PC-3 (cell line): Measurements from ENCODE around the gene OPN1SW. TPM values are rescaled to one million over a fixed set of nuclear protein-coding genes. Genes with fewer than 3 reads are reported as not detected.

ENCODE experiments used
- ATAC-seq: fragments of 200-7000 bp; cut with Tn5 transposase; 2 replicates; pipeline ENCODE4 v1.9.1; 2020; ENCODE audit warnings: mild to moderate bottlenecking, moderate library complexity
- BruUV-seq: library from RNA; stranded (reverse); fragments of 400-500 nt; replicated peaks from 2 replicates; lab custom pipeline; 2021; lab: Mats Ljungman, UMichigan
- CTCF ChIA-PET: fragments of 300-600 bp; sonication (Branson Sonifier 250); formaldehyde crosslinking; loops from one replicate; lab custom pipeline; 2022; ENCODE audit warnings: antibody characterized with exemption; lab: Charles Lee
- POLR2A ChIA-PET: fragments of 300-600 bp; sonication (Branson Sonifier 250); formaldehyde crosslinking; loops from one replicate; lab custom pipeline; 2022; ENCODE audit warnings: antibody characterized with exemption; ENCODE audit not compliant: unreplicated experiment; lab: Charles Lee
- DNase-seq: peaks from one replicate; pipeline ENCODE4 v3.0.0-alpha.2; 2015
- H2AFZ ChIP-seq: fragments of 300-600 bp; sonication (generic); 2 replicates; pipeline ENCODE4 v1.6.0; 2016; ENCODE audit warnings: antibody characterized with exemption, low read length
- H3F3A ChIP-seq: fragments of 300-600 bp; sonication (generic); one replicate; pipeline ENCODE4 v1.6.0; 2017; ENCODE audit warnings: antibody characterized with exemption, low read length, control low read depth, mild to moderate bottlenecking; ENCODE audit not compliant: unreplicated experiment
- H3K27ac ChIP-seq: fragments of 300-600 bp; sonication (generic); 2 replicates; pipeline ENCODE4 v1.5.1; 2016; ENCODE audit warnings: mild to moderate bottlenecking, low read length
- H3K27me3 ChIP-seq: fragments of 300-600 bp; sonication (generic); 2 replicates; pipeline ENCODE4 v1.6.1; 2016; ENCODE audit warnings: low read length, mixed read lengths
- H3K36me3 ChIP-seq: fragments of 300-600 bp; sonication (generic); 2 replicates; pipeline ENCODE4 v1.6.1; 2016; ENCODE audit warnings: low read depth, mixed run types, low read length, mixed read lengths
- H3K4me1 ChIP-seq: fragments of 300-600 bp; sonication (generic); 2 replicates; pipeline ENCODE4 v1.5.1; 2016; ENCODE audit warnings: low read length; ENCODE audit not compliant: insufficient read depth
- H3K4me2 ChIP-seq: fragments of 300-600 bp; sonication (generic); 2 replicates; pipeline ENCODE4 v1.6.0; 2016; ENCODE audit warnings: low read length
- H3K4me3 ChIP-seq: fragments of 300-600 bp; sonication (generic); 2 replicates; pipeline ENCODE4 v1.5.1; 2016; ENCODE audit warnings: mild to moderate bottlenecking, low read length, mixed read lengths
- H3K79me2 ChIP-seq: fragments of 300-600 bp; sonication (generic); 2 replicates; pipeline ENCODE4 v1.6.1; 2017; ENCODE audit warnings: low read length, mixed read lengths
- H3K9ac ChIP-seq: fragments of 300-600 bp; sonication (generic); 2 replicates; pipeline ENCODE4 v1.6.0; 2016; ENCODE audit warnings: mild to moderate bottlenecking, low read length
- H3K9me2 ChIP-seq: fragments of 300-600 bp; sonication (generic); replicated peaks from 2 replicates; pipeline ENCODE4 v1.6.1; 2016; ENCODE audit warnings: mixed run types, low read length, mixed read lengths
- H3K9me3 ChIP-seq: fragments of 300-600 bp; sonication (generic); 2 replicates; pipeline ENCODE4 v1.6.1; 2016; ENCODE audit warnings: low read length, mixed read lengths
- H4K20me1 ChIP-seq: fragments of 300-600 bp; sonication (generic); 2 replicates; pipeline ENCODE4 v1.6.1; 2016; ENCODE audit warnings: low read length, mixed read lengths
- CTCF ChIP-seq: fragments of 300-600 bp; sonication (generic); conservative IDR thresholded peaks from 2 replicates; pipeline ENCODE4 v1.5.1; 2017; ENCODE audit warnings: antibody characterized with exemption, low read depth, mild to moderate bottlenecking, low read length
- EZH2 ChIP-seq: fragments of 300-600 bp; sonication (generic); IDR thresholded peaks from one replicate; pipeline ENCODE4 v1.6.1; 2017; ENCODE audit warnings: antibody characterized with exemption, mild to moderate bottlenecking, low read length; ENCODE audit not compliant: unreplicated experiment
- EZH2phosphoT487 ChIP-seq: fragments of 300-600 bp; sonication (generic); IDR thresholded peaks from 2 replicates; pipeline ENCODE4 v1.6.1; 2018; ENCODE audit warnings: mild to moderate bottlenecking, antibody characterized with exemption, low read length, borderline replicate concordance
- intact Hi-C: fragments of 100-400 bp; cut with micrococcal nuclease; formaldehyde crosslinking; loops from 2 replicates; pipeline ENCODE4 v1.9.0; 2023
- total RNA-seq: library from RNA; depleted of rRNA; stranded (reverse); fragments of >200 nt; gene quantifications from 2 replicates; pipeline ENCODE4 v1.2.3, GENCODE V29; 2014

Gene OPN1SW
- total RNA-seq, 1 experiment from 2014 or later: not detected

DNA sequence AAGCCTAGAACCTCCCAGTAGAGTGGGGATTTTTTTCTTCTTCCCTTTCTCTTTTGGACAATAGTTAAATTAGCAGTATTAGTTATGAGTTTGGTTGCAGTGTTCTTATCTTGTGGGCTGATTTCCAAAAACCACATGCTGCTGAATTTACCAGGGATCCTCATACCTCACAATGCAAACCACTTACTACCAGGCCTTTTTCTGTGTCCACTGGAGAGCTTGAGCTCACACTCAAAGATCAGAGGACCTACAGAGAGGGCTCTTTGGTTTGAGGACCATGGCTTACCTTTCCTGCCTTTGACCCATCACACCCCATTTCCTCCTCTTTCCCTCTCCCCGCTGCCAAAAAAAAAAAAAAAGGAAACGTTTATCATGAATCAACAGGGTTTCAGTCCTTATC, 5.4 kb downstream of the OPN1SW start:
- ChIA-PET POLR2A (no interaction called here), CTCF (no interaction called here)
- H3K4me2 ChIP-seq: no peak overlapping the region
- H3K36me3 ChIP-seq: peaks cover 51% of the 10 kb centered on the region
- no peak overlapping the region for H3K27ac ChIP-seq
- H3K4me1 ChIP-seq: no peaks in the 10 kb centered on the region
- intact Hi-C loops: no loop called here
- no peaks in the 10 kb centered on the region for H3K9me2 ChIP-seq
- H3K9me3 ChIP-seq: no peaks in the 10 kb centered on the region
- peaks cover 3% of the 10 kb centered on the region for H3F3A ChIP-seq
- no peaks in the 10 kb centered on the region for H3K27me3 ChIP-seq
- no peak for TF ChIP-seq EZH2
- TF ChIP-seq EZH2phosphoT487: no peak
- TF ChIP-seq CTCF: no peak
- H4K20me1 ChIP-seq: no peaks in the 10 kb centered on the region
- H2AFZ ChIP-seq: no peak overlapping the region
- H3K4me3 ChIP-seq: no peak overlapping the region
- no peaks in the 10 kb centered on the region for H3K79me2 ChIP-seq
- DNase-seq (no peak), ATAC-seq (no peak)
- BruUV-seq: no TSS peak
- H3K9ac ChIP-seq: no peak overlapping the region

DNA sequence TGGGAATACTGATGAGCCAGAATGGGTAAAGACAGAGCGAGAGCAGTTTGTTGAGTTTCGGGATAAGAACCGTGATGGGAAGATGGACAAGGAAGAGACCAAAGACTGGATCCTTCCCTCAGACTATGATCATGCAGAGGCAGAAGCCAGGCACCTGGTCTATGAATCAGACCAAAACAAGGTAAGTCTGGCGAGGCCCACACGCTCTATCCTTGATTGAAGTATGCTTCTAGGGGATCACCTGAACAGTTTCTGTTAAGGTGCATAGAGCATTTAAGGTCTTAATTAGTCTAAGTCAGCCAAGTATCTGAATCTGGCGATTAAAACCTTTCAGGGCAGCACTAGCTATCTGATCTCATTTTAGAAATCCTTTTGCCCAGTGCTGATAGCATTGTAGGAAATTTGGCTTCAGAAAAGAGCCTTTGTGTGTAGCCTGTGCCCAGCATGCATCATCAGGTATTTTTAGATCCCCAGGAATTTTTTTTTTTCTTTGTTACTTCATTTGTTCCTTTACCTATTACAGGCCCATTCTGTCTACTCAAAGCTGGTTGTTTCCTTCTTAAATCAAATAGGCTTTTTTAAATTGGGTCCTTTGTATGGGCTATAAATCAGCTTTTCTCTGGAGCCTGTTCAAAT, 8.0 kb downstream of the OPN1SW start:
- Histone ChIP-seq H3F3A (peaks cover 3% of the 10 kb centered on the region), H3K9ac (no peak overlapping the region), H4K20me1 (no peaks in the 10 kb centered on the region; the same call in 1 of the 2 replicates), H3K9me3 (no peaks in the 10 kb centered on the region), H3K9me2 (no peaks in the 10 kb centered on the region), H3K4me2 (no peak overlapping the region), H2AFZ (no peak overlapping the region), H3K79me2 (no peaks in the 10 kb centered on the region), H3K27ac (no peak overlapping the region), H3K36me3 (peaks cover 52% of the 10 kb centered on the region), H3K4me1 (no peaks in the 10 kb centered on the region), H3K4me3 (no peak overlapping the region), H3K27me3 (no peaks in the 10 kb centered on the region)
- BruUV-seq: no TSS peak
- no peak for ATAC-seq
- intact Hi-C loops: no loop called here
- POLR2A ChIA-PET: interaction anchor here (0.7 kb wide), 1 partner anchor 77 kb away, joined by 4 read pairs; no protein-coding TSS in a partner anchor
- no peak for DNase-seq
- CTCF ChIA-PET: no interaction called here
- TF ChIP-seq CTCF: no peak
- TF ChIP-seq EZH2phosphoT487: no peak

GRCh38 chr7:128763541-128763940, 12.1 kb downstream of the OPN1SW start:
- no TSS peak for BruUV-seq
- no peak overlapping the region for H3K27ac ChIP-seq
- intact Hi-C loops: no loop called here
- no peak for TF ChIP-seq EZH2
- TF ChIP-seq EZH2phosphoT487: no peak
- no peak for TF ChIP-seq CTCF
- no peaks in the 10 kb centered on the region for H3K4me1 ChIP-seq
- no peaks in the 10 kb centered on the region; the same call in 1 of the 2 replicates for H4K20me1 ChIP-seq
- no peaks in the 10 kb centered on the region for H3K9me3 ChIP-seq
- no peaks in the 10 kb centered on the region for H3K9me2 ChIP-seq
- CTCF ChIA-PET: no interaction called here
- no peak overlapping the region for H3K9ac ChIP-seq
- ATAC-seq (no peak), DNase-seq (no peak)
- no peak overlapping the region for H3K4me3 ChIP-seq
- POLR2A ChIA-PET: no interaction called here
- H3F3A ChIP-seq: no peaks in the 10 kb centered on the region
- no peaks in the 10 kb centered on the region for H3K79me2 ChIP-seq
- H2AFZ ChIP-seq: no peak overlapping the region
- H3K4me2 ChIP-seq: no peak overlapping the region
- peaks cover 49% of the 10 kb centered on the region for H3K36me3 ChIP-seq
- H3K27me3 ChIP-seq: no peaks in the 10 kb centered on the region
